Measurements from ENCODE around the gene TENM4. TPM values are rescaled to one million over a fixed set of nuclear protein-coding genes. Genes with fewer than 3 reads are reported as not detected.

TENM4 gene
- total and polyA plus RNA-seq, 2 of the 8 experiments (the other 6 are each of a cell fraction or from before 2014, with no cell fraction given): 3.5 to 7.2 TPM

- Histone ChIP-seq H3K79me1 (ENCODE audit: low read depth, low read length) (no peaks in the 10 kb centered on the region), H3K4me3 (ENCODE audit: extremely low read depth in 1 of 4, insufficient read depth in 2 of 4, low read depth in 3 of 4, low read length in 4 of 4) (no peak overlapping the region), H3K4me2 (ENCODE audit: insufficient read depth in 1 of 2, low read depth in 2 of 2, low read length in 2 of 2) (no peak overlapping the region), H3K36me3 (ENCODE audit: control insufficient read depth in 2 of 4, insufficient read depth in 4 of 4, low read length in 3 of 4) (no peaks in the 10 kb centered on the region; a peak in 1 of 8 replicates), H4K91ac (replicated peaks; ENCODE audit: insufficient read length, low read length) (no peak overlapping the region), H3K9ac (replicated peaks in 1 of 4; ENCODE audit: extremely low read depth in 1 of 4, low read depth in 3 of 4, low read length in 3 of 4) (no peak overlapping the region), H3K9me3 (ENCODE audit: insufficient read depth in 2 of 2, low read depth in 1 of 2, low read length in 1 of 2) (no peaks in the 10 kb centered on the region), H3K4ac (replicated peaks; ENCODE audit: insufficient read length, low read depth, low read length) (no peak overlapping the region), H2BK5ac (ENCODE audit: low read depth, low read length) (no peak overlapping the region), H3K56ac (replicated peaks; ENCODE audit: insufficient read length, low read depth, low read length) (no peak overlapping the region), H2AK5ac (ENCODE audit: low read depth, low read length) (no peak overlapping the region), H3K23me2 (ENCODE audit: low read depth, low read length) (no peaks in the 10 kb centered on the region), H2BK12ac (ENCODE audit: low read depth, low read length) (no peak overlapping the region), H2BK20ac (ENCODE audit: low read length) (no peak overlapping the region), H3K4me1 (replicated peaks in 1 of 4; ENCODE audit: control insufficient read depth in 3 of 4, insufficient read depth in 4 of 4, low read length in 3 of 4) (peaks cover 0 to 2% (median 0%) of the 10 kb centered on the region in 4 experiments; a peak in 1 of 7 replicates), H2AFZ (ENCODE audit: low read length) (no peak overlapping the region), H3K27ac (ENCODE audit: low read depth, low read length) (no peak overlapping the region), H4K20me1 (replicated peaks in 1 of 2; ENCODE audit: control insufficient read depth in 1 of 2, insufficient read depth in 2 of 2, low read length in 2 of 2) (no peaks in the 10 kb centered on the region), H2BK15ac (ENCODE audit: low read length) (peak overlapping the region; percentile 46; the same call in 1 of the 2 replicates), H4K8ac (ENCODE audit: extremely low read depth, insufficient read depth, low read length) (no peak overlapping the region), H3K27me3 (replicated peaks in 1 of 4; ENCODE audit: control insufficient read depth in 3 of 4, extremely low read depth in 1 of 4, insufficient read depth in 3 of 4, low read length in 3 of 4) (no peaks in the 10 kb centered on the region; a peak in 1 of 7 replicates), H3K18ac (ENCODE audit: extremely low read depth, low read length) (no peak overlapping the region), H4K5ac (ENCODE audit: insufficient read length, low read depth, low read length) (no peak overlapping the region), H2BK120ac (replicated peaks; ENCODE audit: low read depth, low read length) (no peak overlapping the region), H3K14ac (ENCODE audit: insufficient read length) (no peak overlapping the region), H3K79me2 (ENCODE audit: control insufficient read depth in 1 of 2, insufficient read depth in 2 of 2, low read length in 2 of 2) (no peaks in the 10 kb centered on the region), H3K23ac (ENCODE audit: insufficient read length) (no peak overlapping the region)
- ChIA-PET POLR2A (ENCODE audit: partially characterized antibody) (no interaction called here), CTCF (ENCODE audit: partially characterized antibody) (interaction anchor here (0.8 to 11.2 kb wide), 8 partner anchors 8 to 1028 kb away, joined by 3 to 144 read pairs (median 4); no protein-coding TSS in a partner anchor)
- TF ChIP-seq BRCA1 (IDR thresholded peaks at IDR 0.05; ENCODE audit: low read depth, low read length) (no peak), HDAC2 (IDR thresholded peaks at IDR 0.05; ENCODE audit: borderline replicate concordance in 1 of 2, low read depth in 2 of 2, low read length in 2 of 2) (no peak), ATF3 (IDR thresholded peaks at IDR 0.05; ENCODE audit: insufficient read depth, low read depth, low read length) (no peak), RNF2 (IDR thresholded peaks at IDR 0.05; ENCODE audit: borderline replicate concordance, low read depth, low read length, missing control alignments, poor library complexity, severe bottlenecking) (no peak), E2F6 (IDR thresholded peaks at IDR 0.05) (0 out of 2 replicates have a peak, but pooled peaks have one; percentile 19), RXRA (IDR thresholded peaks at IDR 0.05; ENCODE audit: insufficient read depth, low read depth, low read length) (no peak), JUN (IDR thresholded peaks at IDR 0.05; ENCODE audit: low read depth, low read length) (no peak)
- DNase-seq (ENCODE audit: low read depth in 1 of 2, low spot score in 2 of 2) (peak in 1 of 2 experiments; percentile 41), FAIRE-seq (no peak)
- 66% methylated on average over 11 of the region's 13 CpGs; no CpG with 5 or more reads in 1 of the 2 experiments for WGBS, 2 experiments (ENCODE audit: extremely low coverage in 1 of 2, insufficient coverage in 1 of 2, insufficient read length in 1 of 2, insufficient replicate concordance in 2 of 2, low coverage in 1 of 2, low lambda C conversion rate in 2 of 2, missing lambda C conversion rate in 1 of 2)
Measured at GRCh38 chr11:78651136-78651775, 789.6 kb downstream of the TENM4 start.
